PFSK-1 (cell line): ENCODE results near the gene SVIP.

ENCODE experiments used
- POLR2AphosphoS5 ChIP-seq: IDR thresholded peaks from 2 replicates; pipeline ENCODE4 v1.6.1; 2012; ENCODE audit warnings: low read depth, mild to moderate bottlenecking, control low read depth, low read length, moderate library complexity
- SIN3A ChIP-seq: IDR thresholded peaks from 2 replicates; pipeline ENCODE4 v1.6.1; 2012; ENCODE audit warnings: mild to moderate bottlenecking, low read length, moderate library complexity, borderline replicate concordance; ENCODE audit not compliant: insufficient read depth
- TAF1 ChIP-seq: IDR thresholded peaks from 2 replicates; pipeline ENCODE4 v1.6.1; 2012; ENCODE audit warnings: low read length, control low read depth, borderline replicate concordance; ENCODE audit not compliant: insufficient read depth
- TF ChIP-seq, protein P1 (sequence below), 2 experiments: IDR thresholded peaks; 2 replicates each; pipeline versions ENCODE4 v1.6.1 to v1.8.0; 2011 to 2012; ENCODE audit warnings: low read depth in 2 of 2, low read length in 2 of 2, control low read depth in 1 of 2, inconsistent platforms in 1 of 2, mild to moderate bottlenecking in 1 of 2, moderate library complexity in 1 of 2; ENCODE audit not compliant: insufficient read depth in 1 of 2

DNA sequence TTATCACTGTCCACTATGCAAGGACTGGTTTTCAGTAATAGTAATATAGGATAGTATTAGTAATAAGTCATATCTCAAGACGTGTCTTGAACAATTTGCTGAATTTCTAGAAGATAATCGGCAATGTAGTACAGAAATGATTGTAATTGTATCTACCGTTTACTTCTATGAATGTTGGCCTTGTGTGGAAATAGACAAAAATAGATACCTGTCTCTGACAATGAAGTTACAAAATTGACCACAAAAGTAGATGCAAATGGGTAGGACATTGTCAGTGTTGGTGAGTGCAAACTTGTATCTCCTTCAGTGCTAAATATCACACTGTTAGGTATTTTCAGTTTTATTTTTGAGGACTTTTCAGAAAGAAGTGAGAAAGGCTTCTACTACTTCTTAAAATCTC is 43.1 kb downstream of the SVIP start:
- TF ChIP-seq TAF1 (no peak), SIN3A (no peak), POLR2AphosphoS5 (no peak)
- TF ChIP-seq, protein P1, sequence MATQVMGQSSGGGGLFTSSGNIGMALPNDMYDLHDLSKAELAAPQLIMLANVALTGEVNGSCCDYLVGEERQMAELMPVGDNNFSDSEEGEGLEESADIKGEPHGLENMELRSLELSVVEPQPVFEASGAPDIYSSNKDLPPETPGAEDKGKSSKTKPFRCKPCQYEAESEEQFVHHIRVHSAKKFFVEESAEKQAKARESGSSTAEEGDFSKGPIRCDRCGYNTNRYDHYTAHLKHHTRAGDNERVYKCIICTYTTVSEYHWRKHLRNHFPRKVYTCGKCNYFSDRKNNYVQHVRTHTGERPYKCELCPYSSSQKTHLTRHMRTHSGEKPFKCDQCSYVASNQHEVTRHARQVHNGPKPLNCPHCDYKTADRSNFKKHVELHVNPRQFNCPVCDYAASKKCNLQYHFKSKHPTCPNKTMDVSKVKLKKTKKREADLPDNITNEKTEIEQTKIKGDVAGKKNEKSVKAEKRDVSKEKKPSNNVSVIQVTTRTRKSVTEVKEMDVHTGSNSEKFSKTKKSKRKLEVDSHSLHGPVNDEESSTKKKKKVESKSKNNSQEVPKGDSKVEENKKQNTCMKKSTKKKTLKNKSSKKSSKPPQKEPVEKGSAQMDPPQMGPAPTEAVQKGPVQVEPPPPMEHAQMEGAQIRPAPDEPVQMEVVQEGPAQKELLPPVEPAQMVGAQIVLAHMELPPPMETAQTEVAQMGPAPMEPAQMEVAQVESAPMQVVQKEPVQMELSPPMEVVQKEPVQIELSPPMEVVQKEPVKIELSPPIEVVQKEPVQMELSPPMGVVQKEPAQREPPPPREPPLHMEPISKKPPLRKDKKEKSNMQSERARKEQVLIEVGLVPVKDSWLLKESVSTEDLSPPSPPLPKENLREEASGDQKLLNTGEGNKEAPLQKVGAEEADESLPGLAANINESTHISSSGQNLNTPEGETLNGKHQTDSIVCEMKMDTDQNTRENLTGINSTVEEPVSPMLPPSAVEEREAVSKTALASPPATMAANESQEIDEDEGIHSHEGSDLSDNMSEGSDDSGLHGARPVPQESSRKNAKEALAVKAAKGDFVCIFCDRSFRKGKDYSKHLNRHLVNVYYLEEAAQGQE (IDR thresholded peaks at IDR 0.05; ENCODE audit: insufficient read depth in 1 of 2, low read depth in 2 of 2, low read length in 2 of 2), result no peak
